HG02759 (cell line): ENCODE data around the gene TBATA.

ENCODE experiments used
- ATAC-seq: cut with Tn5 transposase; IDR thresholded peaks from one replicate; pipeline ENCODE4 v1.9.1; 2021; ENCODE audit warnings: mild to moderate bottlenecking, moderate library complexity; ENCODE audit not compliant: unreplicated experiment

The TBATA gene

DNA sequence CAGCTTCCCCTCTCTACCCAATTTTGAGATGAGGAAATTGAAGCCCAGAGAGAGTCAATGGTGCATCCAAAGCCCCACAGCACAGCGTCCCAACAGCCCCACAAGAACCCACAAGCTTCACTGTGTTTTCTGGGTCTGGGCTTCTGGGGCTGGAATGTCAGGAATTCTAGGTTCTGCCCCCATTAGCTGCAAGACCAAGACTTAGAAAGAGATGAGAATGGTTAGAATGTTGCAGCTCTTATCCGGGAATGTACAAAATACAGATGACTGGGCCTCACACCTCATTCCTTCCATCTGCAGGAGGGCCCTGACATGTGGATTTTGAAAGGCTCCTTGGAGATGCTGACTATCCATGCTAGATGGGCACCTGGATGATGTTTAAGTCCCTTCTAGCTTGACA is 24.5 kb upstream of the TBATA start:
- ATAC-seq = no peak

DNA sequence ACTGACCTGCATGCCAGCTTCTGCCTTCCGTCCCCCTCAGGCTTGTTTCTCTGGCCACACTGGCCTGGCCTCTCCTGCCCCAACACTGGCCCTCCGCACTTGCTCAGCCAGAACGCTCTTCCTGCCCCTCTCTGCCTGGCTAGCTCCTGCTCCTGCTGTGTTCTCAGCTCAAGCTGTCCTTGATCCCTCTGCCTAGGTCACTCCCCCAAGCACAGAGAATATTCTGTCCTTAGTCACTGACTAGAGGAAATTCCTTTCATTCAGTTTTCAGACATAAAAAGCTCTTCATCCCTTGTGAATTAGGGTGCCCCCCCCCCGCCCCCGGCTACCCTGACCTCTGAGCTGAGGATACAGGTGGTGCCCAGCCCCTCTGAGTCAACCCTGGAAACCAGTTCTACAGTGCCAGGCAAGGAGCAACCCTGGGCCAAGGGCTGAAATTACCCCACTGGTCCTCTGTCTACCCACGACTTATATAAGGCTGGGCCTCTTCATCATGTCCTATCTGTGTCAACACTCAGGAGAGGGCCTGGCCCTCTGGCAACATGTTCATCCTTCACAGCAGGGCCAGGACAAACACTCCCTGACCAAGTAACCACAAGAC is 23.9 kb upstream of the TBATA start:
- ATAC-seq = no peak

DNA sequence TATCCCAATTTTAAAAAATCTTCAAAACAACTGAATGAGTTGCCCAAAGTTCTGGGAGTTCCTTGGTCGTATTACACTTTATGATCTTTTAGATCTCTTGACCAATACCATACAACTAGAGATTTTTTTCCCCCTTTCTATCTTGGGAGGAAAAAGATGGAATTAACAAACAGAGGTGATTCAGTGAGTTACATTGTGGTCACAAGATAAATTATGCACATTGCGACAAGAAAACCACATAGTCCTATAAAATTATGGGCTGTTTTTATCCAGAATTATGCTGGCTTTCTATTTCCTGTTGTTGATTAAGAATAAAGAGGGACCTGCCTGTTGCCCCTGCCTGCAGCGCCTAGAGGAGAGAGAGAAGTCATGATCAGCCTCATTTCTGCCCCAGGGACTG is 22.4 kb upstream of the TBATA start:
- ATAC-seq = no peak

DNA sequence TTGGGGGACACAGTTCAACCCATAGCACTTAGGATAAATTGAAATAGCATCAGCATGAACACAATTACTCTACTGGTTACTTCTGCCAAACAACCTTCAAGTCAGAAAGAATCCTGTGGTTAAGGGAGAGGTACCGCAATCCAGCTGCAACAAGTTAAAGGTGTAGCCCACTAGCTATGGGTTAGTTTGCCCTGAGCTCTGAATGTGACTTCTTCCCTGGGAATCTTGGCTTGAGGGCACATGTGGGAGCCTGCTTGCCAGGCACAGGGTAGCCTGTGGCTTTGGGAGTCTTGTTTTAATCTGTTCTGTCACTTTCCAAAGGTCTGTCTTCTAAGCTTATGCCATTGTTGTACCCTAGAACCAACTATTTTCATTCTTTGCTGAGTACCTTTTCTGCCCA is 21.7 kb upstream of the TBATA start:
- ATAC-seq = no peak

DNA sequence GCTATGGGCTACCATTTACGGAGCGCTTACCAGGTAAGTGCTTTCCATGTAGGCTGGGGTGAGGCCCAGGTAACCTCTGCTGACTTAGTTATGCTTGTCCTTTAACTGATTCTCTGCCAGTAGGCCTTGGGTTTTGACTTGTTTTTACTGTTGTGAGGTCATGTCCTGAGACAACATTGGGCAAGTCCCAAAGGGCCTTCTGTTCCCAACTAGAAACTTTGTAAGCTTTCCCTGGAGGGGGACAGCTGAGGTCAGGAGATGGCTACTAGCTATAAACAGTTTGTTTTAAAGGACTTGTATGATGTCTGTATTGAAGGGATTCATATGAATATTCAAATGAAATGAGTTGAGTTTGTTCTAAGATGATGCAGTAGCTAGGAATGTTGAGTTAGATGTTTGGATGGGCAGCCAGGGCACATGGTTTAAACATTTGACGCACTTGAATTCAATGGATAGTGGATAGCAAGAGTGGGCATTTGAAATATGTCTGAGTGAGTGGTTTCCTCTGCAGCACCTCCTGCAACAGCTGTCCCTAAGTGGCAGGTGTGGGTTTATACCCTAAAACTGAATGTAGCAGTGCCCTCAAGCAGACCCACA is 20.5 kb upstream of the TBATA start:
- ATAC-seq = no peak

DNA sequence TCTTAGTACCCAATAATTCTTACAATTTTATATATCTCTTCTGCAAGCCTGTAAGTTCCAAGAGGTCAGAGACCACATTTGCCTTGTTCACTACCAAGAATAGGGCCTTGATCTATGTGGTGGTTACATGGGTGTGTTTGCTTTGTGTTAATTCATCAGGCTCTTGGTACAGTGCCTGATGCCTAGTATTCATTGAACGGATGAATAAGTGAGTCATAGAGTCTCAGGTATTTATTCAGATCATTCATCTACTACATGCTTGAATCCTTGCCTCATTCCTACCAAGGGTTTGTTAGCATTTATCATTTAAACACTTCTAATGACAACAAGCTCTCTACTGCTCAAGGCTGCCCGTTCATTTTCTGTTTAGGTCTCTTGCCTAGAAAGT is 19.2 kb upstream of the TBATA start:
- no peak for ATAC-seq

DNA sequence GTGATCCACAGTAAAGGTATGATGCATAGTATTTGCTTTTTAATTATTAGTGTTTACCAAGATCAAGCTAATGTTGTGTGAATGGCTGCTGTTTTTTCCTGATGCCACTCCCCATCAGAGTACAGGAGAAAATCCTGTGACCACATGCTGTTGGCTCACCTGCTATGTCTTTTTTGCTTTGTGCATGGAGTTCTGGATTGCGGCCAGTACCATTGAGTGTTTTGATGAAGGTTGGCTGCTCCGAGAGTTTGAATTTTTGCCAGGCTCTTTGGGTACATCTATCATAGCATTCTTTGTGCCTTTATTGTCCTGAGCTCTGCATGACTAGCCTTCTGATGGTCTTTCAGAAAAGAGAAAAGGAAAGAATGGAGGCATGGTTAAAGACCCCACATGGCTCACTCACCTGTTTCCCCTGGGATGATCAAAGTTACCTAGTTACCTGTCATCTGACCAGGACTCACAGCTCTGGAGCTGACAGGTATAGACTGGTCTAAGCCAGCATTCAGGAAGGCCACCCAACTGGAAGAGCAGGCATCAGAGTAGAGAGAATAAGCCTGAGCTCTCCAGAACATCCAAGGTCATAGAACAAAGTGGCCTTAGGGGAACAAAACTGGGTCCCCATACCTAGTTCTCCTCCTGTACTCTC is 18.7 kb upstream of the TBATA start:
- ATAC-seq = no peak

DNA sequence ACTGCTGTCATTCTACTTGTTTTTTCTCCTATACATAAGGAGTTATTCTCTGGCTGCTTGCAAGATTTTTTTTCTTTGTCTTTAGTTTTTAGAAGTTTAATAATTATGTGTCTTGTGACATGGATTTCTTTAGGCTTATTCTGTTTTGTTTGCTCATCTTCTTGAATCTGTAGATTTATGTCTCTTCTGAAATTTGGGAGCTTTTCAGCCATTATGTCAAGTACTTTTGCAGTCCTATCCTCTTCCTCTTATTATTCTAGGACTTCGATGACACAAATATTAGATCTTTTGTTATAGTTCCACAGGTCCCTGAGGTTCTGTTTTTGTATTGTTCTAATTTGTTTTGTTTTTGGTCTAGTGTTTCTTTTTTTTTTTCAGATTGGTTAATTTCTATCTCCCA is 16.7 kb upstream of the TBATA start:
- ATAC-seq = no peak

DNA sequence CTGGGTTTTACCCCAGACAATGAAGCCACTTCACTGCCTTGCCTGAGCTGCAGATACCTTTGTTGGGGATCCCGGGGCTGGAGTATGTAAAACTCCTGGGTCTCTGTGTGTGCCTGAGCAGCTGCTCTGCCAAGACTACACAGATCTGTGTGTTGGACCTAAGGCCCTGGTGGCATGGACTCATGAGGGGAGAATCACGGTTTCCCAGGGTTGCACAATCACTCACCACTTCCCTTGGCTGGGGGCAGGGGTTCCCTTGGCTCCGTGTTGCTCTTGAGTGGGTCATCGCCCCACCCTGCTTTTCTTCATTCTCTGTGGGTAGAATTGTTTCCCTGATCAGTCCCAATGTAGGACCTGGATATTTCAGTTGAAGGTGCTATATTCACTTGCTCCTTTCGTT is 13.9 kb upstream of the TBATA start:
- no peak for ATAC-seq

DNA sequence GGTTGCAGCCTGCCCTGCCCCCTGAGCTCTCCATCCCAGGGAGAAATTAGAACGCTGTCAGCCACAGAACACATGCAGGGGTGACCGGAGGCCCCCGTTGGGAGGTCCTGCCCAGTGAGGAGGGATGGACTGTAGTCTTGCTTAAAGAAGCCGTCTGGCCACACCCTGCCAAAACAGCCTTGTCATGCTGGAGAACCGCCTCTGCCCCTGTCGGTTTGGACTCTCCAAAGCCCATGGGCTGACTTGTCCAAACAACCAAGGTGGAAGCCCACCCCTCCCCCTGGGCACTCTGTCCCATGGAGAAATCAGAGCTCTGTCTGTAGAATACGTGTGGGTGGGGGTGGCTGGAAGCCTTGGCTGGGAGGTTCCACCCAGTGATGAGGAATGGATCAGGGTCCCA is 12.7 kb upstream of the TBATA start:
- no peak for ATAC-seq

DNA sequence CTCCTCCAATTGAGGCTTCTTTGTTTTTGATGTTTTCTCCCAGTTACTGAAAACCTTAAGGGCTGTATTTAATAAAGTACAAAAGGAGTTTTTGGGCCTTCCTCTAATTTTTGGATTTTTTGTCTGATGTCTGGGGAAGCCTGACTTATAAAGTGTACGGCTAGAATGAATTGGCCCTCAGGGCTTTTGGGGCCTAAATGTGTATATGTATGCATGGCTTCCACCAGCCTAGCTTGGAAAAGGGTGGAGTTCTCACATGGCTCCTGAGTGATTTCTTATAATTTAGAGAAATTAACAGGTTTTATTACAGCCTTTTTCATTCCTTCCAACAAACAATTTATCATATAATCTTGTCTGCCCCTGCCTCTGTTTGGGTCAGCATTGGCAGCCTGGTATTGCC is 10.4 kb upstream of the TBATA start:
- no peak for ATAC-seq

DNA sequence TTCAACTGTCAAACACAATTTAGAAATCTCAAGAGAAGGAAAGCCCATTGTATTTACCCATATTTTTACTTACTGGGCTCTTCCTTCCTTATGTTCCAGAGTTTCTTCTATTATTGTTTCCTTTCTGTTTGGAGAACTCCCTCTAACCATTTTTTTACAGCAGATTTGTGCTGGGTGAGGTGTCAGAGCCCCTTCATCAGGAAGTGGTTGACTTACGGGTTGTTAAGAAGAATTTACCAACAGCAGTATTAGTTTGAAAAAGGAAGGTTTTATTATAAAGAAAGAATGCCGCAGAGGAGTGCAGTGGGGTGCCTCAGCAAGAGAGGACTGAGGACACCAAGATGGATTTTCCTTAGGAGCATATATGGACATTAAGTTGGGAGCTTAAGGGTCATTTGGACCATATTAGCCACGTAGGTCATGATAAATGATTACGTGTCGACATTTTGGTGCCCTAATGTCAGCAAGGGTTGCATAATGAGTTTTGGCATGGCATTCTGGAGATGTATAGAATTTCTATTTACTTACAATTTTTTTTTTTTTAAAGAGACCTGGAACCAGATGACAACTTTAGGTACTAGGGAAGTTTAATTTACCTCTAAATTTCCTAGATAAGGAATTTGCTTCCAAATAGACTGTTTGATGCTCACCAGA is 6.3 kb upstream of the TBATA start:
- no peak for ATAC-seq

DNA sequence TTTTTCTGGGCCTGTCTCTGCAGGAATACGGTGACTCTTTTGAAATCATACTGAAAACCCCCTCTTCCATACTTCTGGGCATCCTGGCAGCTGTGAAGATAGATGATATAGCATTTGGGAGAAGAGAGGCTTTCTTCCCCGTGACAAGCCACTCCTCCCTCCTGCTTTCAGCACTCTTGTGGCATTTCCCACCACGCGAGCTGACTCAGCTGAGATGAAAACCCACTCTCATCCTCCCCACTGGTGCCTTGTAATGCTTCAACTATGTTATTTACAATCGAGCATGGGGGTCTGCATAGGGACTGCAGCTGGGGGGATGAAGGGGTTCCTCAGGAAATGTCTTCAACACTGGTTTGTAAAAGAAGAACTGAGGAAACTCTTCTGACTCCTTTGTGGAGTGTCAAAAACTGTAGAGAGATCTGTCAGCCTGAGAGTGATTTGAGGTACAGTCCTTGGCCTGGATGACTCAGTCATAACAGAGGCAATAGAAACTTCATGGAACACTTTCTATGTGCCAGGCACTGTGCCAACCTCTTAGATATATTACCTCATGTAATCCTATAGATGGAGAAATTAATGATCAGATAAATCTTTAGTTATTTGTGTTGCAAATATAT is 1.7 kb upstream of the TBATA start:
- ATAC-seq = no peak

DNA sequence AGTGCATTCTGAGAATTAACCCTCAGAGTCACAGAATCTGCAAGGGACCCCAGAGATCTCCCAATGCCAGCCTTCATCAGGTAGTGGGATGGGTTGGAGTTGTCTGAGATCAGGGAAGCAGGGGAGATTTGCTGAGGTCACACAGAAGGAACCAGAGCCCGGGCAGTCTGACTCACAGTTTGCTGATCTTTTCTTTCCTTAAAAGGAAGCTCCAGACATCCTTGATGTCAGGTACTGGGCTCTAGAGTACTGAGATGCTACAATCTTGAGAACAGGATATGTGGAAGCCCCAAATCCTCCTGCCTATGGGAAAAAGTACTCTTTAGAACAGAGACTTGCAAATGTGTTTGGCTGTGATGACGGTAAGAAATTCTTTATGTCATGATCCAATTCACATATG is 706 bp downstream of the TBATA start:
- ATAC-seq = no peak

DNA sequence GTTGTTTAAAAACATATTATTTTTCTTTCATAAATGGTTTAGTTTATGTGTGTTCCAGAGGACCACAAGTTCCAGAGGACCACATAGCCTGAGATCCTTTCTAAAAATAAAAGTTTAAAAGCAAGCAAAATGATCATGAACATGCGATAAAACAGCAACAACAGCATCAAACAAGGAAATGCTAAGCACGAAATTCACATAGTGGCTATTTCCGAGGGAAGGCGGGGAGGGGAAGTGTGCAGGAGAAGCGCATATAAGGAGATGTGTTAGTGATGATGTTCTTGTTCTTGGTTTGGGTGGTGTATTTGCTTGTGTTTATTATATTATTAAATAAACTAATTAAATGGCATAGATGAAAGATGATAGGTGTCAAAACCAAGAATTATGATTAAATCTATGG is 1.2 kb downstream of the TBATA start:
- no peak for ATAC-seq

DNA sequence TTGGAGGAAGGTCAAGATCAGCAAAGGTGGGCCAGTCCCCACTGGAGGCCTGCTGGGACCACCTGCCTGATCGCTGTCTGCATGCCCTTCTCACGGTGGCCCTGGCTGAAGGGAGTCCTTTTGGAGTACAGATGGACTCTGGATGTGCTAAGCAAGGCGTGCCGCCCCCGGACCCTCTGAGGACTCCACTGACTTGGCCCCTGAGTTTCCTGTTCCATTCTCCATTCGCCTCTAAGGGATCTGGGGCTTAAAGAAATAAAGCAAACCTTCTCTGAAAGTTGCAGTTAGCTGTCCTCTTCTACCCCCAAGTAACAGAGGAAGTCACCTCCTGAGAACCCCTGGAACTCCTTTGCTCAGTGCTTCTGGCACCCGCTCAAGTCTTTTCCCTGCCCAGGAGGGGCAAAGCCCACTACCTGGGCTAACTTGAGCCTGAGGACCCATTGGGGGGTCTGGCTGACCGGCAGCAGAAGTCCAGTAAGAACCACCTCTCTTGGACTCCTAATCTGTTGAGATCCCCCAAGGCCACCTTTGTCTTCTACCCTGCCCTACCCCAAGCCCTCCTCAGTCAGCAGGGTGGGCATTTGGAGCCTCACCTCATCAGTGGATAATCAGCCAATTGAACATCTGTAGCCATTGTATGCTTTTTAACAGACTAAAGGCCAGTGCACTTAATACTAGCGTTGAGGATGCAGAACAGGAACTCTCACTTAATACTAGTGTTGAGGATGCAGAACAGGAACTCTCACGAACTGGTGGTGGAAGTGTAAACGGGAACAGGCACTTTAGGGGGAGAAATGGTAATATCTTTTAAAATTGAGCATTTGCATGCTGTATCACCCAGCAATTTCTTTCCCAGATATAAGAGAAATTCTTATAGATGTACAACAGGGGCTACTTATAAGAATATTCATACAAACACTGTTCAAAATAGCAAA is 2.2 kb downstream of the TBATA start:
- no peak for ATAC-seq

DNA sequence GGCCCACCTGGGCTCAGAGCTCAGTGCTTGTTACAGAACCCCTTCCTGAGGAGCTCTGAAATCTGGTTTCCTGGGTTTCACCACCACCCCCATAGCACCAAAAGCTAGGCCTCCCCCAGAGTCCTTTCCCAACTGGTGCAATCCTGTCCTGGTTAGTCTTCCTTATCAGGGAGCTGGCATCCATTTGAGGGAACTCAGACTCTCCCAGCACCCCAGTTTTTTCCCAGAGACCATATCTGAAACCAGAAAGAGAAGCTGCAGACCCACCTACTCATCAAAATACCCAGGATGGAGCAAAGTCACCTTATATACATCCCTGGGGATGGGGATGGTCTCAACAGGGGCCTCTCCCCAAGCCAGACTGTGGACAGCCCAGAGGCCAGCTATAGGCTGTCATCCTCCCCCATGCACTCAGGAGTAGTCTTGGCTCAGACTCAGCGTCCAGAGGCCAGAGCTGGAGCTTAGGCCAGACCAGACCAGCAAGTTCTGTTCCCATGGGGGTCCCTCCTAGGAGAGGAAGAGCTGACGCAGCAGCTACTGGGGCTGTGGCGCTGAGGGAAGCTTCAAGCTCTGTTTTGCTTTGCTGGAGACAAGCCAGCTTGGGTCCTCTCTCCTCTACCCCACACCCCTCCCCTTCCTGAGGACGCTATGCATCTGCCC is 3.0 kb downstream of the TBATA start:
- ATAC-seq = no peak

DNA sequence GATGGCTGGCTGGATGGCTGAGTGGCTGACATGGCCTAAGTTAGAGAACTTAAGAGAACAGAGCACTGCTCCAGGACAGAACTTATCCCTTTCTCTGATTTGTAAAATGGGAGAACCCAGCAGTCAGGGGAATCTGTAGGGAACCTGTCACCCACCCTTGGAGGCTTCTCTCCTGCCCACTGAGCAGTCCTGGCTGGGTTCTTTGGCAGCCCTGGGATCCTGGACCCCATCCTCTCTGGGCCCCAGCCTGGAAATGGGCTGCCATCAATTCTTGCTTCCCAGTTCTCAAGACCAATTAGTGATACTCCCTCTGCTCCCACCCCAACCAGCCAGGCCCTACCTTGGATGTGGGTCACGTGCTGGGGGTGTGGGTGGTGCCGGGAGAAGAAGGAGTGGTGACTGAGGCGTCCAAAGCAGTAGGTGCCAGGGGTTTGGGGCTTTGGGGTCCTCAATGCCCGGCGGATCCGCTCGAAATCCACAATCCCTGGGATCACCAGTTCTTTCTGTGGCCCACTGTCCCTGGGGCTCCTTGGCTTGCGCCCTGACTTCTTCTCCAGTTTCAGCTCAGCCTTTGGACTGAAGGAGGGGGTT is 3.6 kb downstream of the TBATA start:
- no peak for ATAC-seq

DNA sequence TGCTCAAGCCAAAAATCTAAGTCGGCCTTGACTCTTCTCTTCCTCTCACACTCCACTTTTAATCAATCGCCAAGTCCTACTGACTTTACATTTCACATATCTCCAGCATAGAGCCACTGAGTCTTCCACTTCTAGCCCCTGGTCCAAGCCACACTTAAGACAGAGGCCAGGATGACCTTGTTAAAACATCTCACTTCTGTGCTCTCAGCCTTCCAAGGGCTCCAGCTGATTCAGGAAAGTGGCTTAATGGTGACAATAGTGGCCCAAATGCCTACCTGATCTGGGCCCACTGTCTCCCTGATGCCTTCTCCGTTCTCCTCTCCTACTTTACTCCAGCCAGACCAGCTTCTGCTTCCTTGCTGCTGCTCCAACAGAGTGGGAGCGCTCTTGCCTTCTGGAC is 4.4 kb downstream of the TBATA start:
- ATAC-seq = no peak

DNA sequence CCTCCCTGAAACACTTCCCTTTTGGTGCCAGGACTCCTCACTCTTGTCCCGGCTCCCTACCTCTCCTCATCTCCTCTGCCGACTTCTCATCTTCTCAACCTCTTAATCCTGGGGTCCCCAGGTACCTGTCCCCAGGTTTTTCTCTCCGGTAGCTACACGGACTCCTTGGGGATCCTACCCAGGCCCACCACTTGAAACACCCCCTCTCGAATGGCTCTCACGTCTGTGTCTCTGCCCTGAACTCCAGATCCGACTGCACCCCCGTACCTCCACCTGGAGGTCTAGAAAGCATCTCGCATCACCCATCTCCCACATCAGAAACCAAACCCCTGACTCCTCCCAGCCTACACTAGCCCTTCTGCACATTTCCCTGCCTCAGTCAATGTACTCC is 4.8 kb downstream of the TBATA start:
- no peak for ATAC-seq
